LNCaP clone FGC (cell line): ENCODE data around the gene LRRC4C.
"Not testable (repeated sequence)": the region's sequence is repeated elsewhere in the genome, so short reads cannot be mapped to it uniquely, and the experiment has no call there.

Experiments
- DNase-seq: peaks from one replicate; pipeline ENCODE4 v3.0.0-alpha.2; 2011; ENCODE audit warnings: low read depth
- H3K4me3 ChIP-seq: 2 replicates; pipeline ENCODE4 v1.5.1; 2011; ENCODE audit warnings: mild to moderate bottlenecking, low read depth, low read length, control low read depth
- TF ChIP-seq, protein P1 (sequence below): IDR thresholded peaks from 2 replicates; pipeline ENCODE4 v1.5.1; 2012; ENCODE audit warnings: mild to moderate bottlenecking; ENCODE audit not compliant: control insufficient read depth, insufficient read depth; ENCODE audit errors: extremely low read depth

Gene LRRC4C

DNA sequence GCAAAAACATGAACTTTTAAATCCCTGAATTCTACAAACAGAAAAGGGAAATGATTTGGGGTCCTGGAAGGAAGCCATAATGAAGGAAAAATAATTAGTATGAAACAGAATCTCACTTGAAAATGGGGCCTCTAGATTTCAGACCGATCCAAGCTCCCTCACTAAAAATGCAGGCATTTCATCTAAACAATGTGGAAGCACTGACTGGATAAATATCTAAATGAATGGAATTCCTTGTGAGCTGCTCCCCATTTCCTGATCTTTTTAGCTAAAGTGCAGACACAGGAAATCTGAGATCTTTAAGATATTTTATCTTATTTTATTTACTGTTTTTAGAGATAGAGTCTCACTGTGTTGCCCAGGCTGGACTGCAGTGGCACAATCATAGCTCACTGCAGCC lies 1255.8 kb downstream of the LRRC4C start:
- TF ChIP-seq, protein P1, sequence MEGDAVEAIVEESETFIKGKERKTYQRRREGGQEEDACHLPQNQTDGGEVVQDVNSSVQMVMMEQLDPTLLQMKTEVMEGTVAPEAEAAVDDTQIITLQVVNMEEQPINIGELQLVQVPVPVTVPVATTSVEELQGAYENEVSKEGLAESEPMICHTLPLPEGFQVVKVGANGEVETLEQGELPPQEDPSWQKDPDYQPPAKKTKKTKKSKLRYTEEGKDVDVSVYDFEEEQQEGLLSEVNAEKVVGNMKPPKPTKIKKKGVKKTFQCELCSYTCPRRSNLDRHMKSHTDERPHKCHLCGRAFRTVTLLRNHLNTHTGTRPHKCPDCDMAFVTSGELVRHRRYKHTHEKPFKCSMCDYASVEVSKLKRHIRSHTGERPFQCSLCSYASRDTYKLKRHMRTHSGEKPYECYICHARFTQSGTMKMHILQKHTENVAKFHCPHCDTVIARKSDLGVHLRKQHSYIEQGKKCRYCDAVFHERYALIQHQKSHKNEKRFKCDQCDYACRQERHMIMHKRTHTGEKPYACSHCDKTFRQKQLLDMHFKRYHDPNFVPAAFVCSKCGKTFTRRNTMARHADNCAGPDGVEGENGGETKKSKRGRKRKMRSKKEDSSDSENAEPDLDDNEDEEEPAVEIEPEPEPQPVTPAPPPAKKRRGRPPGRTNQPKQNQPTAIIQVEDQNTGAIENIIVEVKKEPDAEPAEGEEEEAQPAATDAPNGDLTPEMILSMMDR, result no peak
- no peak for DNase-seq
- no peak overlapping the region for H3K4me3 ChIP-seq

DNA sequence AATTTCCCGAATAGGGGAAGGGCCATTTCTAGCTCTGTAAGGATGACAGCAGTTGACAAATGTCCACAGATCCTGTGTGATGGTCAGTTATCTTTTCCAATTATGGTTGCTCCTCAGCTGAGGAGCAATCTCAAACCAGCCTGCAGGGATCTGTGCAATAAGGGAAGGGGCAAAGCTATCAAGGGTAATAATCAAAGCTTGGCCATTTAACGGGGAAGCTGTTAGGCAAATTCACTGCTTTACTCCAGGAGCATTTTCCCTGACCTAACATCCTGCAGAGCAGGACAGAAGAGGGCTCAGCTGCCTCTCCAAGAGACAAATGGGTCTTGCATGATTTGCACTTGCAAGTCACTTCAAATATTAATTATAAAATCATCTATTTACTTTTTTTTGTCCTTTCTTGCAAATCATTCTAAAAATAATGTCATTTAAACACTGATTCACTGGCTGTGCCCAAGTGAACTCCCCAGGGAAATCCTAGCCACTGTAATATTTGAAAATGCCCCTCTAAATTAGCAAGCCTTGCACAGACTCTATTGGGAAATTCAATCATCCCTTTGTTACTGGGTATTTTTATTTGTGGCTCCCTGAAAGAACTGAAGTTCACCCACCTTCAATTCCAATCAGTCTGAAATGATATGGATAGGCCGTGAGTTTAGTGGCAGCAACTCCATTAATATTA lies 1256.7 kb downstream of the LRRC4C start:
- TF ChIP-seq, protein P1, result no peak
- no peak overlapping the region for H3K4me3 ChIP-seq
- no peak for DNase-seq

DNA sequence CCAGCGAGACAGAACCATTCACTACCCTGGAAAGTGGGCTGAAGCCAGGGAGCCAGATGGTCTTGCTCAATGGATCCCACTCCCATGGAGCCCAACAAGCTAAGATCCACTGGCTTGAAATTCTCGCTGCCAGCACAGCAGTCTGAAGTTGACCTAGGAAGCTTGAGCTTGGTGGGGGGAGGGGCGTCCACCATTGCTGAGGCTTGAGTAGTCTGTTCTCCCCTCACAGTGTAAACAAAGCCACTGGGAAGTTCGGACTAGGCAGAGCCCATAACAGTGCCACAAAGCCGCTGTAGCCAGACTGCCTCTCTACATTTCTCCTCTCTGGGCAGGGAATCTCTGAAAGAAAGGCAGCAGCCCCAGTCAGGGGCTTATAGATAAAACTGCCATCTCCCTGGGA lies 1266.9 kb downstream of the LRRC4C start:
- H3K4me3 ChIP-seq, DNase-seq: not testable (repeated sequence)

DNA sequence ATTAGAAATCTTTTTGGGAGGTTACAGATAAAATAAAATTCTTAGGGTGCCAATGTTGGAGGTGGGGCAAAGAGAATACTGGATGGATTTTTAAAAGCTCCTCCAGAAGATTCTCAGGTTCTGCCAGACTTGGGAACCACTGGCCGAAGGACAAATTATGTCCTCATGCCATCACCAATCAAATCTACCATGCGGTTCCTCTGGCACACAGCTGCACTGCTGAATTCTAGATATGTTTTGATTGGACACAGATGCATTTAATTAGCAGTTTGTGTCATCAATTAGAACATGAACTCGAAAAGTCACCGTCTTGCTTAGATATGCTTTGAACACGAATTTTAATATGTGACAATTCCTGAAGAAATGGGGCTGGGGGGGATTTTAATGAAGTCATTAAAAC lies 1269.2 kb downstream of the LRRC4C start:
- no peak for DNase-seq
- H3K4me3 ChIP-seq, result no peak overlapping the region
- TF ChIP-seq, protein P1, result no peak

DNA sequence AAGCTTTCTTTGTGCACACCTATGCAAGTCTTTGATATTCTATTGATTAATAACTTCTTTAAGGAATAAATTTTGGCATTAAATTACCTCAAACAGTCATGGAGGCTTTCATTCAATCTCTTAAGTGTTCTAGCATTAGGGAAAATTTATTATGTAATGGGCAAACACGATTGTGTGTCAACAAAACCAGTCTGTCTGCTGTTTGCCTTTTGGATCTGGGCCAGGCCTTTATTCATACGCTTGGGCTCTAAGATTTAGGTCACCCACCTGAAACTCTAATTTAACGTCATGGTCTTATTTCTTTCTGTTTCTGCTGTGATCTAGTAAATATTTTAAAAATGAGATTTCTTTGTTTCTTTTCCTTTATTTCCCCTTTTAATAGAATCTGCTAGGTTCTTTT lies 1270.6 kb downstream of the LRRC4C start:
- TF ChIP-seq, protein P1, result no peak
- peak; percentile 87 for DNase-seq
- H3K4me3 ChIP-seq, result no peak overlapping the region

DNA sequence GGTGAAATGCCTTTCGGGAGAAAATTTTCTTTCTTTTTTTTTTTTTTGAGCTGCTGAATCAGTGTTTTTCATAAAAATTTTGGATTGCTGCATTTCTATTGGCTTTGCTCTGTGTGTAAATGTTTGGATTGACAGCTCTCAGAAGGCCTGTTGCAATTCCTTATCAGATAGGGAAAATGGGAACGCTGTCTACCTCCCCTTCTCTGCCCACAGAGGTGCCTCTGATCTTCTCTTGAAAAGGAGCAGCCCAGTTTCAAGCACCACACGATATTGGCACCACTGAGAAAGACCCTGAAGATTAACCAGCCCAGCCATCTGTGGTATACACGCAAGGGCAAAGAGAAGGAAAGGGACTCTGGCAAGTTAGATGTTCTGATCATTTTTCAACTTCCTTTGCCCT lies 1272.2 kb downstream of the LRRC4C start:
- DNase-seq, result no peak
- no peak overlapping the region for H3K4me3 ChIP-seq
- TF ChIP-seq, protein P1, result no peak

DNA sequence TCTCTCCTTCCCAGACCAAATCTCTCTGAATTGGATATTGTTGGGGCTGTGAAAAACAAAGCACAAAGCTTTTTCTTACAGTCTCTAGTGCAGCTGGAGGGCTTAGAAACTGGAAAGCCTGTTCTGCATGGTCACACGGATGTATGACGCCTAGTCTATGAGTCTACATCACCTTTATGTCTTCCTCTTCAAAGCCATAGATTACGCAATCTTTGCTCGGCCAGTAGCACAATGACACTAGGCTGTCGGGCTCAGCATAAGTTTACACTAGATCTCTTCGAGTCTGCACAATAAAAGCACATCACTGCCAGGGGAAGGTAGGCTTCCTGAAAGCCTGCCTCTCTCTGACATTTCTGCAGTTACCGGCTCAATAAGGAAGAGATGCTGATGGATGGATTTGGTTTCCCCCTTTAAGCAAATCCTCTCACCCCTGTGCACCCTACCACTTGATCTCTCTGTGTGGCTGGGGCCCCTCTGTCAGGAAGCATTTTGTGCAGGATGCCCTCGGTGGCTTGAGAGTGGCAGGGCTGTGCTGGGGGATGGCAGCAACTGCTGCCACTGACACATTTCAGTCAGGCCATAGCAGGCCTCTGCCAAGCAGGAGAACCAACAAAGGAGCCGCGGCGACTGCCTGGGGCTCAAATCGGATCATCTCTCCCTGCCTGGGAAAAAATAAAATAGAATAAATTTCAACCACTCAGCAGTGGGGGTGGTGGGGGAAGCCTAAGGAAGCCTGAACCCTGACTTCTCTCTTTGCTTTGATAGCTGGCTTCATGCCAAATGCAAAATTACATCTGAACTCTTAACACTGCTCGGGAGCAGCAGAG lies 1272.8 kb downstream of the LRRC4C start:
- TF ChIP-seq, protein P1, result no peak
- DNase-seq, result no peak

More for the DNA sequence above, 1272.8 kb downstream of the LRRC4C start:
- H3K4me3 ChIP-seq, result no peak overlapping the region
